PC-3 (cell line): ENCODE results near the gene RBBP5.

Experiments
- EZH2 ChIP-seq: fragments of 300-600 bp; sonication (generic); IDR thresholded peaks from one replicate; pipeline ENCODE4 v1.6.1; 2017; ENCODE audit warnings: antibody characterized with exemption, mild to moderate bottlenecking, low read length; ENCODE audit not compliant: unreplicated experiment
- EZH2phosphoT487 ChIP-seq: fragments of 300-600 bp; sonication (generic); IDR thresholded peaks from 2 replicates; pipeline ENCODE4 v1.6.1; 2018; ENCODE audit warnings: mild to moderate bottlenecking, antibody characterized with exemption, low read length, borderline replicate concordance
- TF ChIP-seq, protein P1 (sequence below): fragments of 300-600 bp; sonication (generic); conservative IDR thresholded peaks from 2 replicates; pipeline ENCODE4 v1.5.1; 2017; ENCODE audit warnings: antibody characterized with exemption, low read depth, mild to moderate bottlenecking, low read length

DNA sequence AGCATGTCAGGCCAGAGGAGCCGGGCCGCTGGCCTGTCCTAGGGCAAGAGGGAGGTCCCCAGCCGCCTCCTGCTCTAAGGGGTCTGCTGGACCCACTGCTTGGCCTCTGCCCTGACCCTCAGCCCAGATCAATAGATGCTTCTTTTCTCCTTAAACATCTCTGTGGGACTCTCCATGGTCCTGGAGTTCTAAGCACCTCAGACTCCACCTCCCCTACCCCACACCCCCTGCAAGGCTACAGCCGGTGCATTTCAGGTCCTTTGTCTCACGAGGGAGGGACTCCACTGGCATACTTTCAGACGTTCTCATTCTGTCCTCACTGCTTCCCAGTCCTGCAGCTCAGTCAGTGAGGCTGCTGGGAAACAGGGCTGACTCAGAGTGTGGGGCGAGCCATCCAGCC, 67.8 kb downstream of the RBBP5 start:
- TF ChIP-seq, protein P1, sequence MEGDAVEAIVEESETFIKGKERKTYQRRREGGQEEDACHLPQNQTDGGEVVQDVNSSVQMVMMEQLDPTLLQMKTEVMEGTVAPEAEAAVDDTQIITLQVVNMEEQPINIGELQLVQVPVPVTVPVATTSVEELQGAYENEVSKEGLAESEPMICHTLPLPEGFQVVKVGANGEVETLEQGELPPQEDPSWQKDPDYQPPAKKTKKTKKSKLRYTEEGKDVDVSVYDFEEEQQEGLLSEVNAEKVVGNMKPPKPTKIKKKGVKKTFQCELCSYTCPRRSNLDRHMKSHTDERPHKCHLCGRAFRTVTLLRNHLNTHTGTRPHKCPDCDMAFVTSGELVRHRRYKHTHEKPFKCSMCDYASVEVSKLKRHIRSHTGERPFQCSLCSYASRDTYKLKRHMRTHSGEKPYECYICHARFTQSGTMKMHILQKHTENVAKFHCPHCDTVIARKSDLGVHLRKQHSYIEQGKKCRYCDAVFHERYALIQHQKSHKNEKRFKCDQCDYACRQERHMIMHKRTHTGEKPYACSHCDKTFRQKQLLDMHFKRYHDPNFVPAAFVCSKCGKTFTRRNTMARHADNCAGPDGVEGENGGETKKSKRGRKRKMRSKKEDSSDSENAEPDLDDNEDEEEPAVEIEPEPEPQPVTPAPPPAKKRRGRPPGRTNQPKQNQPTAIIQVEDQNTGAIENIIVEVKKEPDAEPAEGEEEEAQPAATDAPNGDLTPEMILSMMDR, result no peak
- TF ChIP-seq EZH2 (no peak), EZH2phosphoT487 (no peak)
